Measurements from ENCODE around the gene FOCAD. TPM values are rescaled to one million over a fixed set of nuclear protein-coding genes. Genes with fewer than 3 reads are reported as not detected.

FOCAD gene
- total and polyA plus RNA-seq, 2 donors (not counting 1 experiment from before 2014, with no cell fraction given): 4.0 to 10.1 TPM

DNA sequence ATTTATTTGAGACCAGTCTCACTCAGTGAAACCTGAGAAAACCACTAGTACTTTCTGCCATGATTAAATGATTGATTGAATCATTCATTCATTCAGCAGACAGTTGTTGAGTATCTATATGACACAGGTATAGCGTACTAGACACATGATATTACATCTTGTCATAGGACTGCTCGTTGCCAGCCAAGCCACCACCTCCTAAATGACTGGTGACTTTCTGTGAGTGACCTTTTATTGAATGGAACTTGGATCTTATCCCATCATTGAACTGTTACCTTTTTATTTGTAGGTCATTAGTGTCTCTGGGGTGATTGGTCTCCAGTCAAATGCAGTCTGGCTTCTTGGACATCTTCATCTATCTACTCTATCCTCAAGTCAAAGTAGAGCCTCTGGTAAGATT lies 266.6 kb downstream of the FOCAD start:
- no peaks in the 10 kb centered on the region for H3K9me3 Mint-ChIP-seq (ENCODE audit: insufficient read depth)
- H4K20me1 ChIP-seq (ENCODE audit: control insufficient read depth, insufficient read depth, low read length, poor library complexity, severe bottlenecking): no peaks in the 10 kb centered on the region
- H3K9me3 ChIP-seq (ENCODE audit: control extremely low read depth in 1 of 3, control insufficient read depth in 2 of 3, insufficient read depth in 1 of 3, low read length in 2 of 3): no peaks in the 10 kb centered on the region
- intact Hi-C loops (cut with micrococcal nuclease): loop anchor here (10.0 kb wide), 1 partner anchor 64 kb away; no protein-coding TSS in a partner anchor
- ChIA-PET CTCF (interaction anchor here (2.2 to 3.0 kb wide), 2 partner anchors 9 to 10 kb away, joined by 5 to 16 read pairs; no protein-coding TSS in a partner anchor), POLR2A (no interaction called here)
- H3K27me3 ChIP-seq (replicated peaks in 1 of 4; ENCODE audit: control extremely low read depth in 1 of 4, control insufficient read depth in 3 of 4, insufficient read depth in 4 of 4, low read length in 3 of 4): no peaks in the 10 kb centered on the region
- no peak overlapping the region for H3K4me3 Mint-ChIP-seq
- TF ChIP-seq EZH2 (IDR thresholded peaks at IDR 0.05; ENCODE audit: borderline replicate concordance, insufficient read depth, low read depth, low read length, poor library complexity, severe bottlenecking): no peak
- TF ChIP-seq, protein P1, sequence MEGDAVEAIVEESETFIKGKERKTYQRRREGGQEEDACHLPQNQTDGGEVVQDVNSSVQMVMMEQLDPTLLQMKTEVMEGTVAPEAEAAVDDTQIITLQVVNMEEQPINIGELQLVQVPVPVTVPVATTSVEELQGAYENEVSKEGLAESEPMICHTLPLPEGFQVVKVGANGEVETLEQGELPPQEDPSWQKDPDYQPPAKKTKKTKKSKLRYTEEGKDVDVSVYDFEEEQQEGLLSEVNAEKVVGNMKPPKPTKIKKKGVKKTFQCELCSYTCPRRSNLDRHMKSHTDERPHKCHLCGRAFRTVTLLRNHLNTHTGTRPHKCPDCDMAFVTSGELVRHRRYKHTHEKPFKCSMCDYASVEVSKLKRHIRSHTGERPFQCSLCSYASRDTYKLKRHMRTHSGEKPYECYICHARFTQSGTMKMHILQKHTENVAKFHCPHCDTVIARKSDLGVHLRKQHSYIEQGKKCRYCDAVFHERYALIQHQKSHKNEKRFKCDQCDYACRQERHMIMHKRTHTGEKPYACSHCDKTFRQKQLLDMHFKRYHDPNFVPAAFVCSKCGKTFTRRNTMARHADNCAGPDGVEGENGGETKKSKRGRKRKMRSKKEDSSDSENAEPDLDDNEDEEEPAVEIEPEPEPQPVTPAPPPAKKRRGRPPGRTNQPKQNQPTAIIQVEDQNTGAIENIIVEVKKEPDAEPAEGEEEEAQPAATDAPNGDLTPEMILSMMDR (IDR thresholded peaks at IDR 0.05): no peak
- no peak for ATAC-seq (ENCODE audit: low read depth)
- H2AFZ ChIP-seq (ENCODE audit: insufficient read depth, low read depth, low read length, poor library complexity, severe bottlenecking): no peak overlapping the region
- H3K27ac ChIP-seq (ENCODE audit: low read length in 2 of 2): no peak overlapping the region
- no peaks in the 10 kb centered on the region for H3K4me1 ChIP-seq (ENCODE audit: control insufficient read depth in 2 of 2, insufficient read depth in 2 of 2, low read length in 2 of 2)
- no peak for DNase-seq
- H3K79me2 ChIP-seq (ENCODE audit: control insufficient read depth, insufficient read depth, low read length): no peaks in the 10 kb centered on the region
- no peak overlapping the region for H3K4me2 ChIP-seq (replicated peaks; ENCODE audit: low read depth, low read length, poor library complexity, severe bottlenecking)
- no peak overlapping the region for H3K9ac ChIP-seq (ENCODE audit: low read length)
- peaks cover 0 to 5% of the 10 kb centered on the region in 2 experiments for H3K36me3 ChIP-seq (replicated peaks in 1 of 2; ENCODE audit: control extremely low read depth in 1 of 2, control insufficient read depth in 1 of 2, extremely low read depth in 1 of 2, insufficient read depth in 2 of 2, low read length in 1 of 2)
- H3K27ac Mint-ChIP-seq: no peak overlapping the region
- WGBS (ENCODE audit: insufficient coverage): no CpG with 5 or more reads among the region's 2 CpGs
- no peak overlapping the region for H3K4me3 ChIP-seq (ENCODE audit: control extremely low read depth in 1 of 5, extremely low read depth in 1 of 5, insufficient read depth in 1 of 5, low read depth in 2 of 5, low read length in 4 of 5)
- H3K27me3 Mint-ChIP-seq: no peaks in the 10 kb centered on the region
- peaks cover 2% of the 10 kb centered on the region for H3K4me1 Mint-ChIP-seq

- H3K36me3 ChIP-seq (replicated peaks in 1 of 2; ENCODE audit: control extremely low read depth in 1 of 2, control insufficient read depth in 1 of 2, extremely low read depth in 1 of 2, insufficient read depth in 2 of 2, low read length in 1 of 2): no peaks in the 10 kb centered on the region
- 100% methylated on average over 2 of the region's 4 CpGs for WGBS (ENCODE audit: insufficient coverage)
- TF ChIP-seq EZH2 (IDR thresholded peaks at IDR 0.05; ENCODE audit: borderline replicate concordance, insufficient read depth, low read depth, low read length, poor library complexity, severe bottlenecking): no peak
- TF ChIP-seq, protein P1 (IDR thresholded peaks at IDR 0.05): no peak
- H3K4me2 ChIP-seq (replicated peaks; ENCODE audit: low read depth, low read length, poor library complexity, severe bottlenecking): no peak overlapping the region
- H3K27me3 ChIP-seq (replicated peaks in 1 of 4; ENCODE audit: control extremely low read depth in 1 of 4, control insufficient read depth in 3 of 4, insufficient read depth in 4 of 4, low read length in 3 of 4): no peaks in the 10 kb centered on the region
- intact Hi-C loops (cut with micrococcal nuclease): no loop called here
- no peaks in the 10 kb centered on the region for H4K20me1 ChIP-seq (ENCODE audit: control insufficient read depth, insufficient read depth, low read length, poor library complexity, severe bottlenecking)
- ChIA-PET CTCF (no interaction called here), POLR2A (no interaction called here)
- Mint-ChIP-seq H3K4me3 (no peak overlapping the region), H3K9me3 (ENCODE audit: insufficient read depth) (no peaks in the 10 kb centered on the region), H3K27me3 (no peaks in the 10 kb centered on the region), H3K27ac (no peak overlapping the region), H3K4me1 (no peaks in the 10 kb centered on the region)
- no peak overlapping the region for H3K27ac ChIP-seq (ENCODE audit: low read length in 2 of 2)
- H3K4me3 ChIP-seq (ENCODE audit: control extremely low read depth in 1 of 5, extremely low read depth in 1 of 5, insufficient read depth in 1 of 5, low read depth in 2 of 5, low read length in 4 of 5): no peak overlapping the region
- DNase-seq: no peak
- H3K9me3 ChIP-seq (ENCODE audit: control extremely low read depth in 1 of 3, control insufficient read depth in 2 of 3, insufficient read depth in 1 of 3, low read length in 2 of 3): no peaks in the 10 kb centered on the region
- no peaks in the 10 kb centered on the region for H3K79me2 ChIP-seq (ENCODE audit: control insufficient read depth, insufficient read depth, low read length)
- H2AFZ ChIP-seq (ENCODE audit: insufficient read depth, low read depth, low read length, poor library complexity, severe bottlenecking): no peak overlapping the region
- ATAC-seq (ENCODE audit: low read depth): no peak
- H3K4me1 ChIP-seq (ENCODE audit: control insufficient read depth in 2 of 2, insufficient read depth in 2 of 2, low read length in 2 of 2): no peaks in the 10 kb centered on the region
- no peak overlapping the region for H3K9ac ChIP-seq (ENCODE audit: low read length)
Measured at GRCh38 chr9:20962536-20963225, 278.6 kb downstream of the FOCAD start.
